GM21528 (cell line): ENCODE measurements around the gene SNRNP40.
"Not testable (repeated sequence)": the region's sequence is repeated elsewhere in the genome, so short reads cannot be mapped to it uniquely, and the experiment has no call there.

Experiments
- ATAC-seq: cut with Tn5 transposase; IDR thresholded peaks from one replicate; pipeline ENCODE4 v1.9.1; 2021; ENCODE audit warnings: mild to moderate bottlenecking, moderate library complexity; ENCODE audit not compliant: unreplicated experiment, low FRiP score

SNRNP40 gene

GRCh38 chr1:31289021-31289420, 7.6 kb downstream of the SNRNP40 start:
- ATAC-seq, result no peak

- ATAC-seq, result not testable (repeated sequence)
These were observed 8.8 kb downstream of the SNRNP40 start for GRCh38 chr1:31287791-31288190.

DNA sequence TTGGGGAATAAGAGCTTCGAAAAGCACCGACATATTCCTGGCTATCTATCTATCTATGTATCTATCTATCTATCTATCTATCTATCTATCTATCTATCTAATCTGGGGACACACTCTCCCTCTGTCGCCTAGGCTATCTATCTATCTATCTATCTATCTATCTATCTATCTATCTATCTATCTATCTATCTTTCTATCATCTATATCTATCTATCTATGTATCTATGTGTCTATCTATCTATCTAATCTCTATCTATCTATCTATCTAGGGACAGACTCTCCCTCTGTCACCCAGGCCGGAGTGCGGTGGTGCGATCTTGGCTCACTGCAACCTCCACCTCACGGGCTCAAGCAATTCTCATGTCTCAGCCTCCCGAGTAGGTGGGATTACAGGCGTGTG, 14.2 kb downstream of the SNRNP40 start:
- not testable (repeated sequence) for ATAC-seq

DNA sequence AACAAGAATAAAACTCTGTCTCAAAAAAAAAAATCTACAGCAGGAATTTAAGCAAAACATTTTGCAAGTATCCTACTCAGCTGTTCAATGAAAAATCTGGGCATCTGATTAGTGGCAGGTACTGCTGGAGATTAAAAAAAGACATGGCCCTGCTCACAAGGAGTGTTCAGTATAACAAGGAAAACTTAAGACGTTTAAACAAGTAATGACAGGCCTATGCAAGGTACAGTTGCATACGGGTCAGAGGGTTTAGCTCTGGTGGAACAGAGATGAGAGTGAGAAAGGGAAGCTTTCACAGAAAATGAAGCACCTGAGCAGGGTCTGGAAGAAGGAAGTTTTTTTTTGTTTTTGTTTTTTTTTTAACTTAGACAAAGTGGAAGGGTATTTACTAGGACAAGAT, 23.0 kb downstream of the SNRNP40 start:
- ATAC-seq, result no peak

- ATAC-seq, result no peak
These were observed 24.2 kb downstream of the SNRNP40 start for GRCh38 chr1:31272369-31272768.

DNA sequence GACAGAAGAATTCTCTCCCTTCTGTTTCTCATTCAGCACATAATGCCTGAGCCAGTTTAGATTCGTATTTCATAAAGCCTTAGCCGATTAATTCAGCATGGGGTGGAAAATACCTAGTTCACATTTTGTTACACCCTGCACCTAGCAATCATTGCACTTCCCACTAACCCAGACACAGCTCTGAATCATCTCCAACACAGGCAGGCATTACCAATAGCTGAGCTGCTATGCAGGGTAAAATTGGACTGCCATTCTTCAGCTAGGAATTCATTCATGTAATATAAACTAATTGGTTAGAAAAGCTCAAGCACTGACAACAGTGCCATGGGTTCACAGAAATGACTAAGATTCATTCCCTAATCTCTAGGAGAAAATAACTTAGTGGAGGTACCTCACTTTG, 30.0 kb downstream of the SNRNP40 start:
- no peak for ATAC-seq

GRCh38 chr1:31264790-31265386, 31.7 kb downstream of the SNRNP40 start:
- no peak for ATAC-seq

- ATAC-seq, result no peak
These were observed 33.2 kb downstream of the SNRNP40 start for GRCh38 chr1:31263408-31263807.

- ATAC-seq, result not testable (repeated sequence)
These were observed 34.2 kb downstream of the SNRNP40 start for GRCh38 chr1:31262393-31262792.

DNA sequence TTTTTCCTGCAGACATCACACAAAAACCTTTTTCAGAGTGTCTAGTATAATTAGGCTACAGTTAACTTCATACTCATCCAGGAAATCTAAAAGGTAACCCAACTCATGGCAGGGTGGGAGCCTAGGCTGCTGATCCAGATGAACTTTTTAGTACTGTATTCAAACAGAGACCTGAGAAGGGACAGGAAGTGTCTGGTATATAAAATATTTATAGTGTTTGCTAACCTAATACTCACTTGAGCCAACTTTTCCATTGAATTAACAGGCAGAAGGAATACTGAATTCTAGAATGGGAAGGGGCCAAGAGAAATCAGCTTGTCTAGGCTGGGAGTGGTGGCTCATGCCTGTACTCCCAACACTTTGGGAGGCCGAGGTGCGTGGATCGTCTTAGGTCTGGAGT, 34.7 kb downstream of the SNRNP40 start:
- no peak for ATAC-seq

GRCh38 chr1:31259746-31260145, 36.8 kb downstream of the SNRNP40 start:
- no peak for ATAC-seq

DNA sequence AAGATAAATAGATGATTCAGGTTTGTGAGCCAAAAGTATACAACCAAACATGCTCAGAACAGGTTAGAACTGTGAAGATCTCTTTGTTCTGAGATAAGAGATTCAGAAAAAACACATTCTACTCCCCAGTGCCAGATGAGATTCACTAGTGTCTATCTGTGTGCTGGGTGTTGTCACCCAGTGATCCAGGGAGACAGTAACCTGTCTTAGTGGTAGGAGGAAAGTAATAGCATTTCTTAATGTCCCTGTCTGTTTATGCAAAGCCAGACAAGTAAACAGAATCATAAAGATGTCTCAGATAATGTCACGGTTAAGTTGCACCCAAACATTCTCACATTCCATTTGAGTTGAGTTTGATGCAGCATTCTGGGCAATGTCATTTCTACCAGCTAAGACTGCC, 38.0 kb downstream of the SNRNP40 start:
- ATAC-seq, result no peak

DNA sequence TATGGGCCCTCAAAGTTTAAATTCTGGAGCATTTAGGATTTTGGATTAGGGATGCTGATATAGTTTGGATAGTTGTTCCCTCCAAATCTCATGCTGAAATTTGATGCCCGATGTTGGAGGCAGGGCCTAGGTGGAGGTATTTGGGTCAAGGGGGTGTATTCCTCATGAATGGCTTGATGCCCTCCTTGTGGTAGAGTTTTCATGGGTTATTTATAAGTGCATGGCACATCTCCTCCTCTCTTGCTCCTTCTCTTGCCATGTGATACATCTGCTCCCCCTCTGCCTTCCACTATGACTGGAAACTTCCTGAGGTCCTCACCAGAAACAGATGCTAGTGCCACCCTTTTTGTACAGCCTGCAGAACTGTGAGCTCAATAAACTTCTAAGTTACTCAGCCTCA, 39.4 kb downstream of the SNRNP40 start:
- no peak for ATAC-seq

- no peak for ATAC-seq
These were observed 46.7 kb downstream of the SNRNP40 start for GRCh38 chr1:31249854-31250253.

DNA sequence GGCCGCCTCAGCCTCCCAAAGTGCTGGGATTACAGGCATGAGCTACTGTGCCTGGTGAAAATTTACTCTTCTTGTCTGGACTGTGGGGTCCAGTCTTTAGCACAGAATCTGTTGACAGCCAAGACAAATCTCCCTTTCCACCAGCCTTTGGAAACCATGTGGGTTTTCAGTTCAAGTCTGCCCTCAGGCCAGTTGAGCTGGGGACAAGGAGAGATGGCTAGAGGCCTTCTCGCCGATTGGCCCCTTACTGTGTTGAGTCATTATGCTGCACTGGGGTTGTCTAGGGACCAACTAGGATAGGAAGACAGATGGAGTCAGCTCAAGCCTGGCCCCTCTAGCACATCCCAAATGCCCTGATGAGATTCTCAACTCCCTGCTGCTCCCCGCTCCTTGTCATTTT, 48.3 kb downstream of the SNRNP40 start:
- no peak for ATAC-seq

- no peak for ATAC-seq
These were observed 52.3 kb downstream of the SNRNP40 start for GRCh38 chr1:31244326-31244725.

DNA sequence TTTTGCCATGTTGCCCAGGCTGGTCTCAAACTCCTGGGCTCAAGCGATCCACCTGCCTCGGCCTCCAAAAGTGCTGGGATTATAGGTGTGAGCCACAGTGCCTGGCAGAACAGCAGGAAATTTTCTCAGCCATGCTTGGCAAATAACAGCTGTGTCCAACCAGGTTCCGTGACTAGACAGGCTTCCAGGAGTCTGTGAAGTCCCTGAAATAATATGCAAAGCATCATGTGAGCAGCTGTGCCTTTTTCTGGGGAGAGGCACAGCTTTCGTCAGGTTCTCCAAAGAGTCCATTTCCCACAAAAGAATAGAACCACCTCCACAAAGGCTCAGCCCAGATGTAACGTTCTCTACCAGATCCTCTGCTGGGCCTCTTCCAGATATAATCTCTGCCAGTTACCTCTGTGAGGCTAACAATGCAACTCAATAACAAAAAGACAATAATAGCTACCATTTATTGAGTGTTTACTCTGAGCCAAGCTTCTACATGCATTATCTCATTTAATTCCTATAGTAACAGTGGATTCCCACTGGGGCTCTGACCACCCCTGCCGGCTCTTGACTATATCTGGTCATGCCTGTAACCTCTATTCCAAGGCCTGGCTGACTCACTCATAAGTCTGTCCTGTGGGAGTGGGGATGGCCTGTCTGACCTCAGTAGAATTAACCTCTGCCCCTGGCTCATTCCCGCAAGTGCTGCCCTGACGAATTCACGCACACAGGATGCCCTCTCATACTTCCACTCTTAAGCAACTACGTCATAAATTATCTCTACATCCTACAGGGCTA, 52.9 kb downstream of the SNRNP40 start:
- ATAC-seq, result no peak

GRCh38 chr1:31241321-31241720, 55.3 kb downstream of the SNRNP40 start:
- ATAC-seq, result no peak

DNA sequence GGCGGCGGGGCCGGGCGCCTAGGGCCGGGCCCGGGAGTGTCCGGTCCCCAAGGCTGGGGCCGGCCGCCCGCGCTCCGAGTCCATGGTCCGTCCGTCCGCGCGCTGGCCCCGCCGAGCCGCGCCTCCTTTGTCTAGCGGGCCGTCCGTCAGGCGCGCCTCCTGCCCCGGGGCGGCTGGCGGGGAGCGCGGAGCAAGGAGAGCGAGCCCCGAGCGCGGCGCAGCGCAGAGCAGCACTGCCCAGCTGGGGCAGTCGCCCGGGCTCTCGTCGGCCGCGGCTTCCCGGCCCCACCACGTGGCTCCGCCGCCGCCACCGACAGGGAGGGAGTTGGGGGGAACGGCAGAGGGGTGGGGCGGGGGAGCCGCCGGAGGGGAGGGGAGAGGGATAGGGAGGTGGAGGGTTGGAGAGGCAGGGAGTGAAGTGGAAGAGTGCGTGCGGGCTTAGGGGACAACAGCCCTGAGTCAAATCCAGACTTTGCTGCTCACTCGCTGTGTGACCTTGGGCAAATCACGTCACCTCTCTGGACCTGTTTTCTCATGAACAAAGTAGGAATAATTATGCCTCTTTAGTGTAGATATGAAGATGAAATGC, 56.8 kb downstream of the SNRNP40 start, which contains the start of gene NKAIN1:
TSS of gene NKAIN1 (minus strand) at position 235 of the 589 bp plus-strand sequence. CDS start 340 bp downstream, outside the sequence.
- no peak for ATAC-seq

- no peak for ATAC-seq
These were observed 57.5 kb downstream of the SNRNP40 start for GRCh38 chr1:31238986-31239613.

DNA sequence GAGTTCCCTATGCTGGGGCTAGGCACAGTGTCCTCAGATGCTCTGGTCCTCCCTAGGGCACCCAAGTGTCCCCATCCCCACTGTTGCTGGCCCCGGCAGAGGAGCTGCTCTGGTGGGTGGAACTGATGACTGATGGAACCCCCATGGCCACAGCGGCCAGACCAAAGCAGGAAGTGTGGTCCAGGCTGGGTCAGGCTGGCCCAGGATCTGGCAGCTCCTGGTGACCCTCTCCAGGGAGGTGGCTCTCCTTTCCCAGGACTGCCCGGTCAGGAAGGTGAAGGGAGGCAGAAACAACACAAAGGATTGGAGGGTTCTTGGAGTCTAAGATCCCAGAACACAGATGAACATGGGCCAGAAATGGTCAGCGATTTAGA, 58.0 kb downstream of the SNRNP40 start:
- ATAC-seq, result no peak
